HG03045 (cell line): ENCODE measurements around the gene SLC6A6.

ENCODE experiments used
- ATAC-seq: cut with Tn5 transposase; IDR thresholded peaks from one replicate; pipeline ENCODE4 v1.9.1; 2021; ENCODE audit warnings: mild to moderate bottlenecking, moderate library complexity; ENCODE audit not compliant: unreplicated experiment

SLC6A6 gene

GRCh38 chr3:14481018-14481645 is 78.7 kb downstream of the SLC6A6 start:
- no peak for ATAC-seq

GRCh38 chr3:14481646-14482036 is 79.2 kb downstream of the SLC6A6 start:
- ATAC-seq: no peak

DNA sequence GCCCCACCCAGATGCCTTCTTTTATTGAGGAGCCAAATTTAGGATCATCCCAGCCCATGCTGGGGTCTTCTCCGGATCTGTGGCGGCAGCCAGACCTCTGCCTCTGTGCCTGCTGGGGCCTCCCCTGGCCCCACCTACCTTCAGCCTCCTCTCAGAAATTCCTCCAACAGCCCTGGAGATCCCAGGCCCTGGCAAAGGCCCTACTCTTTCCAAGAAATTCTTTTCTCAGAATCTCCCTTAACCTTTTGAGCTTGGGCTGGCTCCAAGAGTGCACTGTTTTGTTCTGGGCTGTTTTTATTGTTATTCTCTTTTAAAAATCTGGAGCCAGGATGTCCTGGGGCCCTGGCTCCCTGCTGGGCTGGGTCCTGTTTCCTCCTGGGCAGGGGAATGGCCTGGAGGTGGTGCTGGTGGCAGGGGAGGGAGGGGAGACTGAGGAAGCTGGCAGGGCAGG is 79.9 kb downstream of the SLC6A6 start:
- no peak for ATAC-seq

DNA sequence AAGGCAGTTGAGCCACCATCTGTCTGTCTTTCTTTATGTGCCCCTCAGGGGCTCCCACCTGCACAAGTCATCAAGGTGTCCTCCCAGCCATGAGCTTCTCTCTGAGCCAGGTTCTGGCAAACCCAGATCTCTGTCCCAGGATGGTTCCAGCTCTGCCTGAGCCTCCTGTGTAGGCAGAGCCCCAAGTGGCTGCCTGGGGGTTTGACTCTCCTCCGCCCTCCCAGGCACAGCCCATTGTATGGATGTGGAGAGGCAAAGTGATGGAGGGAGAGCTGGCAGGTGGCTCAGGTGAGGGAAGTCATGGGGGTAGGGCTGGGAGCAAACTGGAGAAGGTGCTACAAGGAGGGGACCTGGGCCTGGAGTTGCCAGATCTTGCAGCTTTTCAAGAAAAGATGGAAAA is 80.9 kb downstream of the SLC6A6 start:
- ATAC-seq: no peak

DNA sequence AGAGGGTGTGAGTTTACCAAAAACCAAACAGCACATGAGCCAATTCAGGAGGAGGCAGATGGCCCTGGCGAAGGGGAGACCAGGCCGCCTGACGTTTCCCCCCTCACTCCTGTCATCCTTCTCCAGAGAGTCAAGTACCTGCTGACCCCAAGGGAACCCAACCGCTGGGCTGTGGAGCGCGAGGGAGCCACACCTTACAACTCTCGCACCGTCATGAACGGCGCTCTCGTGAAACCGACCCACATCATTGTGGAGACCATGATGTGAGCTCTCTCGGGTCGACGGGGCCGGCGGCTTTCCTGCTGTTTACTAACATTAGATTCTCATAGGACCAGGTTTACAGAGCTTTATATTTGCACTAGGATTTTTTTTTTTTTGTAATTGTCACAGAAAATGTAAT is 82.3 kb downstream of the SLC6A6 start:
- ATAC-seq: no peak

DNA sequence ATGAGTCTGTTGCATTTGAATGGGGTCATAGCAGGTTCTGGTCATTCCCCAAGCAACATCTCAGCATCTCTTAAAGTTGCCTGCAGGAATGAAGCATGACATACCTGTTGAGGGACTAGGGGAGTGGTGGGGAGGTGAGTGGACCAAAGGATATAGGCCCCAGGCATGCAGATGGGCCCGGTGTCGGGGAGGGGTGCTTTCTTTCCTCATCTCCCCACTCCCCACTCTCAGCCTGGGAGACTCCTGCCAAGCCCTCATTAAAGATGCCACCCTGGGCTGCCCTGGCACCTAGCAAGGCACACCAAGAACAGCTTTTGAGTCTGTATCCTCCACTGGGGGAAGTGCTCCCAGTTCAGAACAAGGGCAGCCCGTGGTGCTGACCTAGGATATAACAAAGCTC is 83.6 kb downstream of the SLC6A6 start:
- no peak for ATAC-seq

GRCh38 chr3:14486460-14486859 is 84.1 kb downstream of the SLC6A6 start:
- ATAC-seq: no peak

DNA sequence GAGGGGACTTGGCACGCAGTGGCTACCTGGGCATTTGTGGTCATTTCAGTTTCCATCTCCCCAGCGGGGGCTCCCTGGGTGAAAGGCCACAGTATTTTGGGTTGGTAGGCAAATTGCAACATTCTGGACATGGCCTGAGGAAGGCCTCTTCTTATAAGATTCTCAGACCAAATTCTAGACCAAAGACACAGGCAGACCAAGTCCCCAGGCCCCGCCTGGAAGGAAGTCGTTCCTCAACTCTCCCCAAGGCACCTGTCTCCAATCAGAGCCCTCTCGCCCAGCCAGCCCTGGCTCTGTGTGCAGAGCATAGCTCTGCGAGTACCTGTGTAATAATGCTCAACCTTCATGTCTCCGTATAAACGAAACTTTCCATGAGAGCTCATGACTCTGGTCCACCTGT is 84.7 kb downstream of the SLC6A6 start:
- ATAC-seq: no peak

DNA sequence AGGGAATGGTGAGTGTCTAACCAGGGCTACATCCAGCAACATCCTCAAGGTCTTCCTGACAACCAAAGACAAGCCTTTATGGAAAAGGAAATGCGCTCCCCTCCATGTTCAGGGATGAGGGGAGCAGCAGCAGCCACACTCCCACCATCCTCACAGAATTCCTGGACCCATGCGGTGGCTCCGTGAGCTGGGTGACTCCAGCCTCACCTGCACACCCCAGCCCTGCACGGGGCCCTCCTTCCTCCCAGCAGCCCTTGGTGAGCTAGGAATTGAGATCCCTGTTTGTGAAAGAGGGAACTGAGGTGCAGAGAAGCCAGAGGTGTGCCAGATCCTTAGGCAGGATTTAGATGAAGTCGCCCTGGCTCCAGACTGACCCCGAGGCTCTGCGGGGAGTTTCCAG is 85.4 kb downstream of the SLC6A6 start:
- ATAC-seq: no peak

DNA sequence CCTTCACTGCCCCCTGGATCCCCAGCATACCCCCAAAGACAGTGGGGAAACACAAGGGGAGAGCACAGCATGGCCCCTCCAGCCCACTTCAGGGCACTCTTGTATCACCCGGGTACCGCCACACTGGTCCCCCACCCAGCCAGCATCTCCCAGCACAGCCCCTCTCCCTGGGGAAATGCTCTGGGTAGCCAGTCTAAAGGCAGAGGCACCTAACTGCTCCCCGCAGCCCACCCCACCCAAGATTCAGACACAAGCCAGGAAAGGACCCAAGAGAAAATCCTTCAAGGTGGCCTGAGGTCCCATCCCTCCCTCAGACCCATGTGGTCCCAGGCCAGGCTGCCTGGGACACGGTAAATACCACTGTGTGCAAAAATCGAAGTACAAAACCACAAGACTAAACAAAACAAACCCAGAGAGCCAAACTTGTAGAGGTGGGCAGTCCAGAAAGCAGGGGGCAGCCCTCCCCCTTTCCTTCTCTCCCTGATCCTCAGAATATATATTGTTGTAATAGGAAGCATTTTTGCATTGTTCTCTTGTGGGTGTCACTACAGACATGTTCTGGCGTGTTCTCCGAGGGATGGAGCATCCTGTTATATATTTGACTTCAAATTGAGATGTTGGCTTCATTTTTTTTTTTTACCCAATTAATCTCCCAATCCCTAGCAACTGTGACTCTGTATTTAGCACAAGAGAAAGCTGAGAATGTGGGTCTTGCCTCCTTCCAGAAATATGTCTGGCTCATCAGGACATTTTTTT is 86.1 kb downstream of the SLC6A6 start:
- ATAC-seq: no peak

DNA sequence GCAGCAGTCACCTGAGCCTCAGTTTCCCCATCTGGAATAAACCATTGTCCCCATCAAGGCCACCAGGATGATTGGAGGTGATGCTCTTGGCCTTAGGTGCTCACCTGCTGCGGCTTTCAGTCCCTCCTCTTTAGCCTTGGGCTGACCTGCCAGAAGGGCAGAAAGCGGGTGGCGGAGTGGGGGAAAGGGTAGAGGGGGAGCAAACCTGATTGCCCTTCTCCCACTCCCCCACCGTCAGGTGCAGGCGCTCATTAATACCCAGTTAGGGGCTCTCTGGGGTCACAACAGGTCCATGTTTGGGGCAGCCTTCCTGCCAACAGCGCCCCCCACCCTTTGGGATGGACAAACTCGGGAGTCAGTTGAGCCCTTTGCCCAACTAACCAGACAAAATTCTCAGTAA is 87.2 kb downstream of the SLC6A6 start:
- no peak for ATAC-seq

GRCh38 chr3:14490255-14490654 is 87.8 kb downstream of the SLC6A6 start:
- ATAC-seq: no peak

DNA sequence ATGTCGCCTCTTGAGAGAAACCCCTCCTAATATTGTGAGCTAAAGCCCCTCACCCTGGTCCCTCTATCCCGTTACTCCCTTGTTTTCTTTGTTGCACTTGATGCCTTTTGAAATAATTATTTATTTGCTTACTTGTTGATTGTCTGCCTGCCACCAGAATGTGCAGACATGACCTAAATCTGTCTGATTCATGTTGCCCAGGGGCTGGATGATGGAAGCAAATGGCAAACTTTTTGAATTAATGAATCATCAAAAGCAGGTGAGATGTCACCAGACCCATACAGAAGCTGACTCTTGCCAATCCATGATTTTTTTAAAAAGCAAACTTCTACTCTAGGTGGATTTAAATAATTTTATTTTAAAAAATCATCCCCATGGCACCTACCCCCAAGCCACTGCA is 88.4 kb downstream of the SLC6A6 start:
- ATAC-seq: no peak

DNA sequence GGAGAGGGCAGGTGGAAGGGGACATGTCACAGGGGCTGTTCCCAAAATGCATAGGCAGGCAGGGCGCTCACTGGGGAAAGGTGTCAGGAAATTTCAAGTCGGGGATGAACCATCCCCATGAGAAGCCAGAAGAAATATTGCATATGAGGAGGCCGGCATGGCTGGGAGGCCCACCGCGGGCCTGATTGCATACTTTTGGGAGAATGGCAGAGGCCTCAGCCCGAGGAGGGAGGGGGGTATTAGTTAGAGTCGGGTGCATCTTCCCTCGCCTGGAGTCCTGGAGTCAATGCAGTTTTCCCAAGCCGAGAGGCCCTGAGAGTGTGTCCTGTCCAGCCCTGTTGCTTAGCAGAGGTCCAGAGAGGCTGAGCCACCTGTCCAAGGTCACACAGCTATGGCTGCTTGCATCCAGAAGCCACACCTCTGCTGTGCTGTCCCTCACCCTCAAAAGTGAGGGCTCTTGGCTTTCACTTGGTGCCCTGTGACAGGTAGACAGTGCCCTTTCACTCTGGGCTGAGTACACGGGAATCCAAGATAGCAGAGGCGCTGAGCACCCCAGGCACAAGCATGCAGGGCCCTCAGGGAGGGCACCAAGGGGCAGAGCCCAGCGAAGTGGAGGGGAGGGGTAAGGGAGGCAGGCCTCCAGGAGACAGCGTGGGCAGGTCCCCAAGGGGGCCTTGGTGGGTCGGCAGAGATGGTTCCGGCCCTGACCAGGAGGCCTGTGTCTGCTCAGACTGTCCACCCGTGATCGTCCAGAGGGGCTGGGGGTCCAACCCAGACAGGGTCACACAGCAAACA is 89.2 kb downstream of the SLC6A6 start:
- ATAC-seq: no peak

GRCh38 chr3:14492948-14493881 is 90.8 kb downstream of the SLC6A6 start:
- ATAC-seq: no peak

DNA sequence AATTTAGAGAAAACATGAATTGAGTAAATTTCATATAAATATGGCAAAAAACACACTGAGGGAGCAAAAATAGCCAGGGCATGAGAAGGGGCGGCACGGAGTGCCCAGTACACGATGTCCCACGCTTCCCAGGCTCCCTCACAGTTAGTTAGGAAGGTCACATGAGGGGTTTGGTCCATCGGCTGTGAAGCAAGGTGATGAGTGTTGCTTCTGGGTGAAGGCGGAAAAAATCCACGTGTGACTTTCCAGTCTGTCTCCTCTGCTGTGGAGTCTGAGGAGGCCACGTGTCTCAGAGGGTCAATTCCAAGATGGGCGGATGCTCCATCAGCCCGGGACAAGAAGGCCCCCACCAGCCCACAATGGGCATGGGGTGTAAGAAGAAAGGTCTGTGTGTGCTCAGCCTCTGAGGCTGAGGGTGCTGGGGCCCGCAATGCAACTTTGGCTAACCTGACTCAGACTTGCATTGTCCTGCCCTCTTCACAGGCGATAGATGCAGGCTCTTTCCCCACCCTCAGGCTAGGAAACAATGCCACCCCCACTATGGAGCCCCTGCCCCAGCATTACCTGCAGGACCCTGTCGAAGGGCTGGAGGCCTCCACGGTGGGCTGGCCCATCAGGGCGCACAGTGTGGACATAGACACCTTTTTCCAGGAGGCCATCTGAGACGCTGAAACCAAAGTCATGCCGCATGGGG is 92.0 kb downstream of the SLC6A6 start:
- ATAC-seq: no peak

DNA sequence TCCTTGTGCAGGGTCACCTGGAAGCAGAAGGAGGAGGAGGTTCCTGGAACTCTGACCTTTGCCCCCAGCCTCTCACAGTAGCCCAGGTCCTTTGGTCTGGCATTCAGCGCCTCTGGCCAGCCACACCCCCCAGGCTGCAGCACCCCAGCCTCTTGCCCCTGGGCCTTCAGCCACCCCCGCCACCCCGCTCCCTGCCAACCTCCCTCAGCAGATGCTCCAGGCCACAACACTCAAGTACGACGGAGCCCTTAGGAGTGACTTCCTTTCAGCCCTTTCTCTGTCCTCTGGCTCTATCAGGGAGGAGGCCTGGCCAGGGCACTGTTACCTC is 92.5 kb downstream of the SLC6A6 start:
- no peak for ATAC-seq

DNA sequence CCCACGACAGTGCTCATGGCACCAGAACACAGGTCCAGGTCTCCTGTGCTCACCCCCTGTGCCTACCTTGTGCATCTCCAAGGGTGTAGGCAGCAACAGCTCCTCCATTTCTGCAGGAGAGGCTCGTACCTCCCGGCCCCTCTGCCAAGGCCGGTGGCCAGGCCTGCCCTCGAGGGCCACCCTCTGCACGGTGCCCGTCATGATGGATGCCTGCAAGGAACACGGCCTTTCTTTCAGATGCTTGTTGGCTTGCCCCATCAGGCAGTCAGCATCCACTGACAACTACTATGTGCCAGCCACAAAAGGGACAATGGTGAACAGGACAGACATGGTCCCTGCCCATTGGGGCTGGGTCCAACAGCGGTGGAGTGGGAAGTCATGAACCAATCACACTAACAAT is 93.9 kb downstream of the SLC6A6 start:
- ATAC-seq: no peak

DNA sequence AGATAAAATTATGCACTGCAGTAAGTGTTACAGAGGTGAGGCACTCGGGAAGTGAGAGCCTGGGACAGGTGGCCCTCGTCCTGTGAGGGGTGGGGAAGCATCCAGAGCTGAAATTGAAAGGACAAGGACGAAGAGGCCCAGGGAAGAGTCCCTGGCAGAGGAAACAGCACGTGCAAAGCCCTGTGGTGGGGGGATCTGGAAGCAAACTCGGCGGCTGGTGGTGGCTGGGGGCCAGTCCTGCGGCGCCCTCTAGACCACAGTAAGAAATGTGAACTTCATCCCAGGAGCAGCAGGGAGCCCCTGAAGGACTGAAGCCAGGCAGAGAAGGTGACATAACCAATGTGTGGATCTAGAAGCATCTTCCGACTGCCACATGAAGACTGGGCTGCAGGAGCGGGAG is 94.9 kb downstream of the SLC6A6 start:
- no peak for ATAC-seq

DNA sequence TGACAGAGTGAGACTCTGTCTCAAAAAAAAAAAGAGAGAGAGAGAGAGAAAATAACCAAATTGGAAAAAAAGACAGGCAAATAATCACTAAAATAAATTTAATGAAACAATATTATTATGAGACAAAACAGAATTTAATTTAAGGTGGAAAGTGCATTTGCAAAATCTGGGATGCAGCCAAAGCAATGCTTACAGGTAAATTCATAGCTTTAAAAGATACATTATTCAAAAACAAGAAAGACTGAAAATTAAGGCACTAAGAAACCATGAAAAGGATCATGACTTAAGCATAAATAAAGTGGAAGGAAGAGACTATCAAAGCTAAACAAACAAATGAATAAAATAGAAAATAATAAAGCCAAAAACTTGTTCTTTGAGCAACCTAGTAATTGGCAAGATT is 100.1 kb downstream of the SLC6A6 start:
- no peak for ATAC-seq
